GM12801 (cell line): ENCODE measurements around the gene SORBS1.

Experiments
- CTCF ChIP-seq: IDR thresholded peaks from one replicate; pipeline ENCODE4 v1.5.1; 2011; ENCODE audit warnings: control low read depth; ENCODE audit not compliant: insufficient read length; ENCODE audit errors: extremely low read depth

Gene SORBS1

GRCh38 chr10:95447685-95448084, 113.5 kb downstream of the SORBS1 start:
- TF ChIP-seq CTCF, result no peak

GRCh38 chr10:95445837-95446486, 115.2 kb downstream of the SORBS1 start:
- peak; percentile 68 for TF ChIP-seq CTCF

GRCh38 chr10:95445223-95445836, 115.8 kb downstream of the SORBS1 start:
- no peak for TF ChIP-seq CTCF

- TF ChIP-seq CTCF, result no peak
Observed at GRCh38 chr10:95444792-95445191, 116.4 kb downstream of the SORBS1 start.

- TF ChIP-seq CTCF, result no peak
Observed at GRCh38 chr10:95443636-95444035, 117.5 kb downstream of the SORBS1 start.

GRCh38 chr10:95442341-95442740, 118.8 kb downstream of the SORBS1 start:
- no peak for TF ChIP-seq CTCF

- no peak for TF ChIP-seq CTCF
Observed at GRCh38 chr10:95441547-95441923, 119.6 kb downstream of the SORBS1 start.
